Thoracic aorta (tissue), 2 donors: ENCODE measurements around the gene CNN2. TPM values are rescaled to one million over a fixed set of nuclear protein-coding genes. Genes with fewer than 3 reads are reported as not detected.

Source experiments
- ATAC-seq: fragments of 150-250 bp; one replicate; pipeline ENCODE4 v1.8.0; 2017; ENCODE audit warnings: low read depth; ENCODE audit not compliant: insufficient number of reproducible peaks, low FRiP score
- DNase-seq: peaks from one replicate; pipeline ENCODE4 v3.0.0-alpha.2; 2020; ENCODE audit warnings: low spot score
- H3K27ac ChIP-seq, 2 donors: fragments of 200-600 bp; sonication (generic); 1 replicate in 1 of 2; 2 replicates in 1 of 2; pipeline ENCODE4 v1.5.1; 2016; ENCODE audit warnings: mild to moderate bottlenecking in 2 of 2, moderate library complexity in 2 of 2
- H3K27me3 ChIP-seq: fragments of 200-600 bp; sonication (generic); replicated peaks from 2 replicates; pipeline ENCODE4 v1.6.0; 2016; ENCODE audit warnings: mild to moderate bottlenecking; ENCODE audit not compliant: insufficient read depth
- H3K36me3 ChIP-seq: fragments of 200-600 bp; sonication (generic); one replicate; pipeline ENCODE4 v1.5.1; 2016
- H3K4me1 ChIP-seq, 2 donors: fragments of 200-600 bp; sonication (generic); 1 replicate in 1 of 2; 2 replicates in 1 of 2; pipeline versions ENCODE4 v1.5.1 to v1.6.0; 2016; ENCODE audit warnings: low read depth in 2 of 2, mild to moderate bottlenecking in 1 of 2; ENCODE audit not compliant: control insufficient read depth in 1 of 2
- H3K4me3 ChIP-seq: fragments of 200-600 bp; sonication (generic); 2 replicates; pipeline ENCODE4 v1.5.1; 2016; ENCODE audit warnings: mild to moderate bottlenecking
- H3K9me3 ChIP-seq: fragments of 200-600 bp; sonication (generic); 2 replicates; pipeline ENCODE4 v1.5.1; 2016
- CTCF ChIP-seq: fragments of 200-600 bp; sonication (generic); IDR thresholded peaks from one replicate; pipeline ENCODE4 v1.5.1; 2019; ENCODE audit warnings: antibody characterized with exemption
- total RNA-seq, 2 donors: library from RNA; depleted of rRNA; stranded (reverse); fragments of >200 nt; gene quantifications; one replicate each; pipeline versions ENCODE4 v1.1.0 to v1.2.3, GENCODE V29; 2016

CNN2 gene
- total RNA-seq, 2 donors from 2014 or later: 96.9 to 193 TPM

DNA sequence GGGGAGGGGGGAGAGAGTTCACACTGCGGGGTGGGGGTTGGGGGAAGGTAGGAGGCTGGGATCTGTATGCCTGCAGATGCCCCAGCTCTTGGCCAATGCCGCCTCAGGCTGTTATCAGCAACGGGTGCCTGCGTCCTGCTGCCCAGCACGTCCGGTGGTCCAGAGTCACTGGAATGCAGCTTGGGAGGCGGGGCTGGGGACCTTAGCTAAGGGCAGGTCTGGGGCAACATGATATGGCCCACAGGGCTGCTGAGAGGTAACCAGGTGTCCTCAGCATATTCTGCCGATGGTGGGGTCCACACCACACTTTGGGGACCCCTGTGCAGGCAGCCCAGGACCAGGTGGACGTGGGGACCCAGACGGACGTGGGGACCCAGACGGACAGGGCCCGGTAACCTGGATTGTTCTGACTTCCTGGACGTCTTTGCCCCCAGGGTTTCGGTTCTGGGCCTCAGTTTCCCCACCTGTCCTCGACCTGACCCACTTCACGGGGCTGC lies 39.9 kb downstream of the CNN2 start:
- DNase-seq: no peak
- no peak for ATAC-seq
- no peak for TF ChIP-seq CTCF
- Histone ChIP-seq H3K4me3 (peak overlapping the region; percentile 68), H3K36me3 (no peaks in the 10 kb centered on the region), H3K4me1 (peaks cover 14 to 57% of the 10 kb centered on the region in 2 donors), H3K27me3 (no peaks in the 10 kb centered on the region), H3K9me3 (no peaks in the 10 kb centered on the region), H3K27ac (no peak overlapping the region)

GRCh38 chr19:1066748-1067340 lies 40.4 kb downstream of the CNN2 start, which contains the start of gene ARHGAP45:
ARHGAP45 (plus strand) TSS chr19:1067167; CDS start chr19:1067406, 239 bp downstream.
- Histone ChIP-seq H3K27me3 (no peaks in the 10 kb centered on the region), H3K27ac (peak within 1 kb of the TSS; percentile 22 to 26), H3K4me3 (peak within 1 kb of the TSS; percentile 68), H3K36me3 (no peaks in the 10 kb centered on the region), H3K4me1 (peaks cover 14 to 63% of the 10 kb centered on the region in 2 donors), H3K9me3 (no peaks in the 10 kb centered on the region)
- DNase-seq: no peak
- ATAC-seq: no peak
- no peak for TF ChIP-seq CTCF

GRCh38 chr19:1067341-1067957 lies 41.0 kb downstream of the CNN2 start:
- DNase-seq: no peak

GRCh38 chr19:1068009-1069001 lies 41.9 kb downstream of the CNN2 start:
- Histone ChIP-seq H3K27ac (peak overlapping the region in 1 of 2 donors; percentile 34), H3K4me1 (peaks cover 14 to 63% of the 10 kb centered on the region in 2 donors), H3K36me3 (no peaks in the 10 kb centered on the region), H3K4me3 (peak overlapping the region; percentile 68), H3K9me3 (no peaks in the 10 kb centered on the region), H3K27me3 (no peaks in the 10 kb centered on the region)
- DNase-seq (no peak), ATAC-seq (no peak)
- TF ChIP-seq CTCF: no peak

More at GRCh38 chr19:1067341-1067957, 41.0 kb downstream of the CNN2 start:
- no peak for ATAC-seq
- peaks cover 14 to 63% of the 10 kb centered on the region in 2 donors for H3K4me1 ChIP-seq
- TF ChIP-seq CTCF: no peak
- no peaks in the 10 kb centered on the region for H3K36me3 ChIP-seq
- no peaks in the 10 kb centered on the region for H3K27me3 ChIP-seq
- H3K4me3 ChIP-seq: peak overlapping the region; percentile 68
- peak overlapping the region; percentile 22 to 26 for H3K27ac ChIP-seq
- no peaks in the 10 kb centered on the region for H3K9me3 ChIP-seq
